ENCODE measurements around the gene KIAA1217. TPM values are rescaled to one million over a fixed set of nuclear protein-coding genes. Genes with fewer than 3 reads are reported as not detected.

The KIAA1217 gene
- total RNA-seq, 1 experiment from 2014 or later = 7.8 TPM

DNA sequence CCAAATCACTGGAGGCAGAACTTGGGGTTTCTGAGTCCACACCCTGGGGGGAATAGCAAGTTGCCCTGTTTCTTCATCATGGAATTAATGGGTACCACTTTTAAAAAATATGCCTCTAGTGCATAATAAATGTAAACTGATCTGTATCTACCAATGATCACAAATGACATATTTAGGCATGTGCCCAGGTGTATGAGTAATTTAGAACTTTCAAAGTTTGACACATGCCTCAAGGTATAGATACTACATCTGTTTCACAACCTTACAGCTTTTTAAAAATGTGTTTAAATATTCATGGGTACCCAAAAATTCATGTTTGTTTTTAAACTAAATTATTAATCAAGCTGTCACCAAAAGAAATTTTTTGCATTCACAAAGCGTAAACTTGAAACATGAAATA, 226.0 kb downstream of the KIAA1217 start (continued):
- TF ChIP-seq, protein P1, sequence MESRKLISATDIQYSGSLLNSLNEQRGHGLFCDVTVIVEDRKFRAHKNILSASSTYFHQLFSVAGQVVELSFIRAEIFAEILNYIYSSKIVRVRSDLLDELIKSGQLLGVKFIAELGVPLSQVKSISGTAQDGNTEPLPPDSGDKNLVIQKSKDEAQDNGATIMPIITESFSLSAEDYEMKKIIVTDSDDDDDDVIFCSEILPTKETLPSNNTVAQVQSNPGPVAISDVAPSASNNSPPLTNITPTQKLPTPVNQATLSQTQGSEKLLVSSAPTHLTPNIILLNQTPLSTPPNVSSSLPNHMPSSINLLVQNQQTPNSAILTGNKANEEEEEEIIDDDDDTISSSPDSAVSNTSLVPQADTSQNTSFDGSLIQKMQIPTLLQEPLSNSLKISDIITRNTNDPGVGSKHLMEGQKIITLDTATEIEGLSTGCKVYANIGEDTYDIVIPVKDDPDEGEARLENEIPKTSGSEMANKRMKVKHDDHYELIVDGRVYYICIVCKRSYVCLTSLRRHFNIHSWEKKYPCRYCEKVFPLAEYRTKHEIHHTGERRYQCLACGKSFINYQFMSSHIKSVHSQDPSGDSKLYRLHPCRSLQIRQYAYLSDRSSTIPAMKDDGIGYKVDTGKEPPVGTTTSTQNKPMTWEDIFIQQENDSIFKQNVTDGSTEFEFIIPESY (IDR thresholded peaks at IDR 0.05; ENCODE audit: extremely low read depth, insufficient replicate concordance, low read length) = no peak
- no peak for TF ChIP-seq CBX3 (IDR thresholded peaks at IDR 0.05; ENCODE audit: low read depth)

DNA sequence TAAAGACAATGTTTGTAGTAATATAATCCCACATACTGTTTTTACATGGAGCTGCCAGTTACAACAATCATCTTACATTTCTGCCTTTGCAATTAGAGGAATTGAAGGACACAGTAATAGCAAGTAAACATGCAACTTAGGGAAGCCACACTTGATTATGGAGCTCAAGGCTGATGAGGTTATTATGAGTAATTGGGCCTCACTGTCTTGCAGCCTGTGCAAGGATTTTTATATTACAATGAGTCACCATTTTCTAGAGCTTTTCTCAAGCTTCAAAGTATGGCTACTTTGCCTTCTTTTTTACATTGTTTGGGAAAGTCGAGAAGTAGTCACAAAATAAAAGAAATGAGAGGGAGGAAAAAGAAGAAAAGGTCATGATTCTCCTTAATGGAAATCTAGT, 226.4 kb downstream of the KIAA1217 start:
- intact Hi-C loops (cut with micrococcal nuclease) = no loop called here
- no peak overlapping the region for H3K27ac ChIP-seq (ENCODE audit: low read depth, low read length)
- no TSS peak for BruUV-seq (replicated peaks)

More for the DNA sequence above, 226.4 kb downstream of the KIAA1217 start:
- CTCF ChIA-PET = no interaction called here
- Histone ChIP-seq H3K9ac (ENCODE audit: low read length) (no peak overlapping the region), H3K9me3 (ENCODE audit: control insufficient read depth in 1 of 2, insufficient read depth in 1 of 2, low read depth in 1 of 2, low read length in 2 of 2) (no peaks in the 10 kb centered on the region), H3K36me3 (ENCODE audit: control insufficient read depth in 1 of 2, insufficient read depth in 2 of 2, low read length in 2 of 2) (no peaks in the 10 kb centered on the region), H3K27me3 (ENCODE audit: insufficient read depth, low read length) (peaks cover 4% of the 10 kb centered on the region; the same call in 1 of the 2 replicates), H2AFZ (ENCODE audit: low read depth, low read length, poor library complexity, severe bottlenecking) (no peak overlapping the region), H3K4me2 (ENCODE audit: low read length) (no peak overlapping the region), H3K4me3 (replicated peaks in 1 of 2; ENCODE audit: low read depth in 1 of 2, low read length in 2 of 2) (no peak overlapping the region), H3K79me2 (ENCODE audit: insufficient read depth, low read length) (no peaks in the 10 kb centered on the region), H3K4me1 (ENCODE audit: control insufficient read depth in 1 of 2, insufficient read depth in 2 of 2, low read length in 2 of 2) (peaks cover 0 to 4% of the 10 kb centered on the region in 2 experiments; a peak in 1 of 4 replicates), H3K9me2 (ENCODE audit: insufficient read depth) (no peaks in the 10 kb centered on the region), H4K20me1 (ENCODE audit: insufficient read depth) (no peaks in the 10 kb centered on the region)
- TF ChIP-seq, protein P2, sequence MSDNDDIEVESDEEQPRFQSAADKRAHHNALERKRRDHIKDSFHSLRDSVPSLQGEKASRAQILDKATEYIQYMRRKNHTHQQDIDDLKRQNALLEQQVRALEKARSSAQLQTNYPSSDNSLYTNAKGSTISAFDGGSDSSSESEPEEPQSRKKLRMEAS (IDR thresholded peaks at IDR 0.05) = no peak
- TF ChIP-seq CEBPB (IDR thresholded peaks at IDR 0.05; ENCODE audit: low read depth) = no peak
- no peak for TF ChIP-seq ELF1 (IDR thresholded peaks at IDR 0.05; ENCODE audit: borderline replicate concordance, low read depth)
- TF ChIP-seq SP1 (IDR thresholded peaks at IDR 0.05; ENCODE audit: low read depth) = no peak
- no peak for TF ChIP-seq RAD21 (IDR thresholded peaks at IDR 0.05; ENCODE audit: low read depth)
- TF ChIP-seq POLR2A (IDR thresholded peaks at IDR 0.05; ENCODE audit: borderline replicate concordance, extremely low read depth, insufficient read depth, insufficient read length) = no peak
- no peak for TF ChIP-seq TCF7L2 (IDR thresholded peaks at IDR 0.05; ENCODE audit: borderline replicate concordance, extremely low read depth, insufficient read depth, insufficient read length)
- TF ChIP-seq, protein P3, sequence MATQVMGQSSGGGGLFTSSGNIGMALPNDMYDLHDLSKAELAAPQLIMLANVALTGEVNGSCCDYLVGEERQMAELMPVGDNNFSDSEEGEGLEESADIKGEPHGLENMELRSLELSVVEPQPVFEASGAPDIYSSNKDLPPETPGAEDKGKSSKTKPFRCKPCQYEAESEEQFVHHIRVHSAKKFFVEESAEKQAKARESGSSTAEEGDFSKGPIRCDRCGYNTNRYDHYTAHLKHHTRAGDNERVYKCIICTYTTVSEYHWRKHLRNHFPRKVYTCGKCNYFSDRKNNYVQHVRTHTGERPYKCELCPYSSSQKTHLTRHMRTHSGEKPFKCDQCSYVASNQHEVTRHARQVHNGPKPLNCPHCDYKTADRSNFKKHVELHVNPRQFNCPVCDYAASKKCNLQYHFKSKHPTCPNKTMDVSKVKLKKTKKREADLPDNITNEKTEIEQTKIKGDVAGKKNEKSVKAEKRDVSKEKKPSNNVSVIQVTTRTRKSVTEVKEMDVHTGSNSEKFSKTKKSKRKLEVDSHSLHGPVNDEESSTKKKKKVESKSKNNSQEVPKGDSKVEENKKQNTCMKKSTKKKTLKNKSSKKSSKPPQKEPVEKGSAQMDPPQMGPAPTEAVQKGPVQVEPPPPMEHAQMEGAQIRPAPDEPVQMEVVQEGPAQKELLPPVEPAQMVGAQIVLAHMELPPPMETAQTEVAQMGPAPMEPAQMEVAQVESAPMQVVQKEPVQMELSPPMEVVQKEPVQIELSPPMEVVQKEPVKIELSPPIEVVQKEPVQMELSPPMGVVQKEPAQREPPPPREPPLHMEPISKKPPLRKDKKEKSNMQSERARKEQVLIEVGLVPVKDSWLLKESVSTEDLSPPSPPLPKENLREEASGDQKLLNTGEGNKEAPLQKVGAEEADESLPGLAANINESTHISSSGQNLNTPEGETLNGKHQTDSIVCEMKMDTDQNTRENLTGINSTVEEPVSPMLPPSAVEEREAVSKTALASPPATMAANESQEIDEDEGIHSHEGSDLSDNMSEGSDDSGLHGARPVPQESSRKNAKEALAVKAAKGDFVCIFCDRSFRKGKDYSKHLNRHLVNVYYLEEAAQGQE (IDR thresholded peaks at IDR 0.05; ENCODE audit: low read depth) = no peak
- TF ChIP-seq ZNF274 (IDR thresholded peaks at IDR 0.05; ENCODE audit: low read depth, low read length) = no peak
- TF ChIP-seq CBX3 (IDR thresholded peaks at IDR 0.05; ENCODE audit: low read depth) = no peak
- TF ChIP-seq FOSL1 (IDR thresholded peaks at IDR 0.05; ENCODE audit: low read depth) = no peak
- no peak for TF ChIP-seq JUND (IDR thresholded peaks at IDR 0.05)
- TF ChIP-seq, protein P1 (IDR thresholded peaks at IDR 0.05; ENCODE audit: extremely low read depth, insufficient replicate concordance, low read length) = no peak
- TF ChIP-seq SIN3A (IDR thresholded peaks at IDR 0.05; ENCODE audit: low read depth) = no peak
- DNase-seq (ENCODE audit: low read depth, low spot score) = no peak
- POLR2A ChIA-PET = no interaction called here
- ATAC-seq = no peak
- RAD21 ChIA-PET (ENCODE audit: low non-redundant PET in 1 of 2, low total read pairs in 2 of 2, uncharacterized antibody in 2 of 2, unreplicated experiment in 2 of 2) = no interaction called here
